HCT116 (cell line): ENCODE measurements around the gene ACADVL. TPM values are rescaled to one million over a fixed set of nuclear protein-coding genes. Genes with fewer than 3 reads are reported as not detected.

Experiments
- ATAC-seq: fragments of 200-7000 bp; cut with Tn5 transposase; 2 replicates; pipeline ENCODE4 v1.9.1; 2020; ENCODE audit warnings: mild to moderate bottlenecking, moderate library complexity
- BruUV-seq: library from RNA; stranded (reverse); fragments of 400-500 nt; replicated peaks from 2 replicates; lab custom pipeline; 2021; lab: Mats Ljungman, UMichigan
- CTCF ChIA-PET: fragments of 300-600 bp; sonication (Branson Sonifier 250); formaldehyde crosslinking; loops from one replicate; lab custom pipeline; 2021; ENCODE audit warnings: antibody characterized with exemption; lab: Charles Lee
- POLR2A ChIA-PET: fragments of 300-600, 350-600 bp; sonication (Branson Sonifier 250); formaldehyde crosslinking; loops from one replicate; lab custom pipeline; 2021; ENCODE audit warnings: antibody characterized with exemption; lab: Charles Lee
- RAD21 ChIA-PET, 2 experiments: fragments of 300-600 bp; sonication (Branson Sonifier 250); formaldehyde crosslinking; loops; one replicate each; lab custom pipeline; 2023; ENCODE audit warnings: low total read pairs in 2 of 2; ENCODE audit not compliant: uncharacterized antibody in 2 of 2, unreplicated experiment in 2 of 2, low non-redundant PET in 1 of 2; lab: Charles Lee
- DNase-seq: peaks from one replicate; pipeline ENCODE4 v3.0.0-alpha.2; 2010; ENCODE audit warnings: low read depth, low spot score
- H2AFZ ChIP-seq: fragments of 200-600 bp; shearing (Covaris generic), sonication (generic); 2 replicates; pipeline ENCODE4 v1.6.1; 2017; ENCODE audit warnings: low read depth, mixed run types, mixed read lengths, antibody characterized with exemption, low read length; ENCODE audit not compliant: poor library complexity, severe bottlenecking
- H3K27ac ChIP-seq: 2 replicates; pipeline ENCODE4 v1.5.1; 2012; ENCODE audit warnings: low read depth, low read length
- H3K27me3 ChIP-seq: fragments of 200-600 bp; sonication (generic); 2 replicates; pipeline ENCODE4 v1.6.1; 2016; ENCODE audit warnings: mixed run types, low read length, mixed read lengths; ENCODE audit not compliant: insufficient read depth
- H3K36me3 ChIP-seq, 2 experiments: fragments of 200-500 bp in 1 of 2; fragments of 200-600 bp in 1 of 2; sonication (Bioruptor generic) in 1 of 2; sonication (generic) in 1 of 2; 2 replicates each; pipeline versions ENCODE4 v1.5.1 to v1.6.1; 2014 to 2016; ENCODE audit warnings: low read length in 2 of 2, inconsistent platforms in 1 of 2, mixed read lengths in 1 of 2, mixed run types in 1 of 2; ENCODE audit not compliant: insufficient read depth in 2 of 2, control insufficient read depth in 1 of 2
- H3K4me1 ChIP-seq, 2 experiments: fragments of 200-600 bp in 1 of 2; sonication (generic) in 1 of 2; 2 replicates each; pipeline versions ENCODE4 v1.5.1 to v1.6.1; 2012 to 2017; ENCODE audit warnings: low read length in 2 of 2, inconsistent platforms in 1 of 2, mild to moderate bottlenecking in 1 of 2, mixed read lengths in 1 of 2, mixed run types in 1 of 2, moderate library complexity in 1 of 2; ENCODE audit not compliant: insufficient read depth in 2 of 2, control insufficient read depth in 1 of 2
- H3K4me2 ChIP-seq: fragments of 200-600 bp; sonication (generic); 2 replicates; pipeline ENCODE4 v1.6.1; 2017; ENCODE audit warnings: mixed run types, low read length, mixed read lengths
- H3K4me3 ChIP-seq, 2 experiments: fragments of 200-600 bp in 1 of 2; sonication (generic) in 1 of 2; replicated peaks in 1 of 2; 2 replicates each; pipeline ENCODE4 v1.5.1; 2011 to 2016; ENCODE audit warnings: low read length in 2 of 2, control low read depth in 1 of 2, low read depth in 1 of 2, mild to moderate bottlenecking in 1 of 2, mixed read lengths in 1 of 2, mixed run types in 1 of 2
- H3K79me2 ChIP-seq: fragments of 200-600 bp; sonication (generic); 2 replicates; pipeline ENCODE4 v1.6.1; 2017; ENCODE audit warnings: mild to moderate bottlenecking, mixed run types, low read length, moderate library complexity, mixed read lengths; ENCODE audit not compliant: insufficient read depth
- H3K9ac ChIP-seq: fragments of 200-600 bp; sonication (generic); 2 replicates; pipeline ENCODE4 v1.6.1; 2016; ENCODE audit warnings: low read length, mixed read lengths
- H3K9me2 ChIP-seq: fragments of 200-600 bp; sonication (generic), shearing (Covaris generic); 2 replicates; pipeline ENCODE4 v1.6.1; 2017; ENCODE audit warnings: mixed run types, mild to moderate bottlenecking, moderate library complexity; ENCODE audit not compliant: insufficient read depth
- H3K9me3 ChIP-seq, 2 experiments: fragments of 200-500 bp in 1 of 2; fragments of 200-600 bp in 1 of 2; sonication (Bioruptor generic) in 1 of 2; sonication (generic) in 1 of 2; 2 replicates each; pipeline ENCODE4 v1.6.1; 2014 to 2017; ENCODE audit warnings: low read length in 2 of 2, mixed read lengths in 2 of 2, inconsistent platforms in 1 of 2, low read depth in 1 of 2, mild to moderate bottlenecking in 1 of 2, mixed run types in 1 of 2, moderate library complexity in 1 of 2; ENCODE audit not compliant: control insufficient read depth in 1 of 2, insufficient read depth in 1 of 2
- H4K20me1 ChIP-seq: fragments of 200-600 bp; sonication (generic), shearing (Covaris generic); 2 replicates; pipeline ENCODE4 v1.6.1; 2017; ENCODE audit warnings: mixed run types, mild to moderate bottlenecking, moderate library complexity; ENCODE audit not compliant: insufficient read depth
- CBX3 ChIP-seq: IDR thresholded peaks from 2 replicates; pipeline ENCODE4 v1.6.1; 2012; ENCODE audit warnings: low read depth
- CEBPB ChIP-seq: IDR thresholded peaks from 2 replicates; pipeline ENCODE4 v1.6.1; 2012; ENCODE audit warnings: low read depth
- EGR1 ChIP-seq: IDR thresholded peaks from 2 replicates; pipeline ENCODE4 v1.6.1; 2012; ENCODE audit warnings: low read depth
- ELF1 ChIP-seq: IDR thresholded peaks from 2 replicates; pipeline ENCODE4 v1.6.1; 2012; ENCODE audit warnings: low read depth, borderline replicate concordance
- EZH2 ChIP-seq: fragments of 200-600 bp; sonication (generic); IDR thresholded peaks from 2 replicates; pipeline ENCODE4 v1.6.1; 2017; ENCODE audit warnings: antibody characterized with exemption, mixed run types
- FOSL1 ChIP-seq: IDR thresholded peaks from 2 replicates; pipeline ENCODE4 v1.6.1; 2012; ENCODE audit warnings: low read depth
- POLR2A ChIP-seq: IDR thresholded peaks from 2 replicates; pipeline ENCODE4 v1.7.0; 2011; ENCODE audit warnings: borderline replicate concordance; ENCODE audit not compliant: insufficient read depth, insufficient read length; ENCODE audit errors: extremely low read depth
- POLR2AphosphoS5 ChIP-seq: IDR thresholded peaks from 2 replicates; pipeline ENCODE4 v1.6.1; 2011; ENCODE audit warnings: mild to moderate bottlenecking, low read depth, low read length, moderate library complexity
- SIN3A ChIP-seq: IDR thresholded peaks from 2 replicates; pipeline ENCODE4 v1.6.1; 2012; ENCODE audit warnings: low read depth
- SRF ChIP-seq: IDR thresholded peaks from 2 replicates; pipeline ENCODE4 v1.6.1; 2012; ENCODE audit warnings: low read depth
- TCF7L2 ChIP-seq: IDR thresholded peaks from 2 replicates; pipeline ENCODE4 v1.7.0; 2011; ENCODE audit warnings: borderline replicate concordance, inconsistent platforms; ENCODE audit not compliant: insufficient read depth, insufficient read length; ENCODE audit errors: extremely low read depth
- YY1 ChIP-seq: IDR thresholded peaks from 2 replicates; pipeline ENCODE4 v1.6.1; 2011; ENCODE audit warnings: low read length, low read depth, moderate library complexity, mild to moderate bottlenecking; ENCODE audit not compliant: insufficient replicate concordance; ENCODE audit errors: extremely low read depth
- intact Hi-C: fragments of 100-400 bp; cut with micrococcal nuclease; formaldehyde crosslinking; loops from 2 replicates; pipeline ENCODE4 v1.10.0; 2022
- total RNA-seq: library from RNA; stranded (reverse); gene quantifications from one replicate; pipeline ENCODE4 v1.2.1, GENCODE V29; 2021; ENCODE audit not compliant: unreplicated experiment
- TF ChIP-seq, protein P1 (sequence below): IDR thresholded peaks from 2 replicates; pipeline ENCODE4 v1.6.1; 2012; ENCODE audit warnings: low read depth
- TF ChIP-seq, protein P2 (sequence below), 3 experiments: fragments of 200-600 bp in 1 of 3; sonication (generic) in 1 of 3; IDR thresholded peaks in 2 of 3; conservative IDR thresholded peaks in 1 of 3; 2 replicates each; pipeline ENCODE4 v1.5.1; 2012 to 2017; ENCODE audit warnings: low read depth in 2 of 3, low read length in 2 of 3, antibody characterized with exemption in 1 of 3, borderline replicate concordance in 1 of 3, control low read depth in 1 of 3, mild to moderate bottlenecking in 1 of 3, mixed read lengths in 1 of 3, mixed run types in 1 of 3, moderate library complexity in 1 of 3; ENCODE audit not compliant: insufficient read depth in 1 of 3

The ACADVL gene
- total RNA-seq, 1 experiment from 2014 or later: 554 TPM

DNA sequence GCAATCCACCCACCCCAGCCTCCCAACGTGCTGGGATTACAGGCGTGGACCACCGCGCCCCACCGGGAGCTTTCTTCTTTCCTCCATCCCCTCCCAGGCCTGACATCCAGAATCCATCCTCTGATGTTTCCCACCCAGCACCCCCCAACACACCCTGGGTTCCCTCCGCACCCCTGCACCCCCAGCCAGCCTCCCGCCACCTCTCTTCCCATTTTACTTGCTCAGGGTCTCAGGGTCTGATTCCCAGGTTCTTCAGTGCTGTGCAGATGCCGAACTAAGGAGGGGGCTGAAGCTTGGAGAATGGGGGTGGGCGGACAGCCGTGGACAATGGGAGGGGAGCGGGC is 40.8 kb upstream of the ACADVL start:
- no peaks in the 10 kb centered on the region for H3K36me3 ChIP-seq
- no peaks in the 10 kb centered on the region for H4K20me1 ChIP-seq
- H3K4me1 ChIP-seq: peaks cover 7 to 15% of the 10 kb centered on the region in 2 experiments
- no peaks in the 10 kb centered on the region for H3K9me2 ChIP-seq
- BruUV-seq: no TSS peak
- peaks cover 0 to 7% of the 10 kb centered on the region in 2 experiments; a peak in 1 of 4 replicates for H3K9me3 ChIP-seq
- CTCF ChIA-PET: interaction anchor here (3.1 to 3.2 kb wide), 2 partner anchors 127 to 133 kb away, joined by 10 to 27 read pairs; no protein-coding TSS in a partner anchor
- no peak overlapping the region for H2AFZ ChIP-seq
- H3K4me2 ChIP-seq: no peak overlapping the region
- no peak overlapping the region for H3K4me3 ChIP-seq
- no peak for TF ChIP-seq EGR1
- no peak for TF ChIP-seq ELF1
- TF ChIP-seq CEBPB: no peak
- TF ChIP-seq, protein P1, sequence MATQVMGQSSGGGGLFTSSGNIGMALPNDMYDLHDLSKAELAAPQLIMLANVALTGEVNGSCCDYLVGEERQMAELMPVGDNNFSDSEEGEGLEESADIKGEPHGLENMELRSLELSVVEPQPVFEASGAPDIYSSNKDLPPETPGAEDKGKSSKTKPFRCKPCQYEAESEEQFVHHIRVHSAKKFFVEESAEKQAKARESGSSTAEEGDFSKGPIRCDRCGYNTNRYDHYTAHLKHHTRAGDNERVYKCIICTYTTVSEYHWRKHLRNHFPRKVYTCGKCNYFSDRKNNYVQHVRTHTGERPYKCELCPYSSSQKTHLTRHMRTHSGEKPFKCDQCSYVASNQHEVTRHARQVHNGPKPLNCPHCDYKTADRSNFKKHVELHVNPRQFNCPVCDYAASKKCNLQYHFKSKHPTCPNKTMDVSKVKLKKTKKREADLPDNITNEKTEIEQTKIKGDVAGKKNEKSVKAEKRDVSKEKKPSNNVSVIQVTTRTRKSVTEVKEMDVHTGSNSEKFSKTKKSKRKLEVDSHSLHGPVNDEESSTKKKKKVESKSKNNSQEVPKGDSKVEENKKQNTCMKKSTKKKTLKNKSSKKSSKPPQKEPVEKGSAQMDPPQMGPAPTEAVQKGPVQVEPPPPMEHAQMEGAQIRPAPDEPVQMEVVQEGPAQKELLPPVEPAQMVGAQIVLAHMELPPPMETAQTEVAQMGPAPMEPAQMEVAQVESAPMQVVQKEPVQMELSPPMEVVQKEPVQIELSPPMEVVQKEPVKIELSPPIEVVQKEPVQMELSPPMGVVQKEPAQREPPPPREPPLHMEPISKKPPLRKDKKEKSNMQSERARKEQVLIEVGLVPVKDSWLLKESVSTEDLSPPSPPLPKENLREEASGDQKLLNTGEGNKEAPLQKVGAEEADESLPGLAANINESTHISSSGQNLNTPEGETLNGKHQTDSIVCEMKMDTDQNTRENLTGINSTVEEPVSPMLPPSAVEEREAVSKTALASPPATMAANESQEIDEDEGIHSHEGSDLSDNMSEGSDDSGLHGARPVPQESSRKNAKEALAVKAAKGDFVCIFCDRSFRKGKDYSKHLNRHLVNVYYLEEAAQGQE: no peak
- TF ChIP-seq, protein P2, sequence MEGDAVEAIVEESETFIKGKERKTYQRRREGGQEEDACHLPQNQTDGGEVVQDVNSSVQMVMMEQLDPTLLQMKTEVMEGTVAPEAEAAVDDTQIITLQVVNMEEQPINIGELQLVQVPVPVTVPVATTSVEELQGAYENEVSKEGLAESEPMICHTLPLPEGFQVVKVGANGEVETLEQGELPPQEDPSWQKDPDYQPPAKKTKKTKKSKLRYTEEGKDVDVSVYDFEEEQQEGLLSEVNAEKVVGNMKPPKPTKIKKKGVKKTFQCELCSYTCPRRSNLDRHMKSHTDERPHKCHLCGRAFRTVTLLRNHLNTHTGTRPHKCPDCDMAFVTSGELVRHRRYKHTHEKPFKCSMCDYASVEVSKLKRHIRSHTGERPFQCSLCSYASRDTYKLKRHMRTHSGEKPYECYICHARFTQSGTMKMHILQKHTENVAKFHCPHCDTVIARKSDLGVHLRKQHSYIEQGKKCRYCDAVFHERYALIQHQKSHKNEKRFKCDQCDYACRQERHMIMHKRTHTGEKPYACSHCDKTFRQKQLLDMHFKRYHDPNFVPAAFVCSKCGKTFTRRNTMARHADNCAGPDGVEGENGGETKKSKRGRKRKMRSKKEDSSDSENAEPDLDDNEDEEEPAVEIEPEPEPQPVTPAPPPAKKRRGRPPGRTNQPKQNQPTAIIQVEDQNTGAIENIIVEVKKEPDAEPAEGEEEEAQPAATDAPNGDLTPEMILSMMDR (IDR thresholded peaks at IDR 0.05 in 2 of 3, conservative IDR thresholded peaks at IDR 0.05 in 1 of 3; ENCODE audit: borderline replicate concordance in 1 of 3, insufficient read depth in 1 of 3, low read depth in 2 of 3, low read length in 2 of 3): no peak
- TF ChIP-seq FOSL1: no peak
- TF ChIP-seq SRF: no peak
- TF ChIP-seq YY1: no peak
- TF ChIP-seq TCF7L2: no peak
- no peak for TF ChIP-seq CBX3
- TF ChIP-seq POLR2A: no peak
- TF ChIP-seq EZH2: no peak
- TF ChIP-seq SIN3A: no peak
- no peak for TF ChIP-seq POLR2AphosphoS5
- POLR2A ChIA-PET: no interaction called here
- ATAC-seq (no peak), DNase-seq (no peak)
- RAD21 ChIA-PET: interaction anchor here in 1 of 2 experiments (1.9 kb wide), 1 partner anchor 133 kb away, joined by 11 read pairs; no protein-coding TSS in a partner anchor
- intact Hi-C loops: no loop called here
- no peak overlapping the region for H3K9ac ChIP-seq
- no peaks in the 10 kb centered on the region for H3K27me3 ChIP-seq
- H3K27ac ChIP-seq: no peak overlapping the region
- H3K79me2 ChIP-seq: no peaks in the 10 kb centered on the region
